ENCODE results near the gene FAM107A. TPM values are rescaled to one million over a fixed set of nuclear protein-coding genes. Genes with fewer than 3 reads are reported as not detected.

The FAM107A gene
- not detected for polyA plus RNA-seq (2013, experiment 1 of 2)
- 0.10 TPM for polyA plus RNA-seq (2013, experiment 2 of 2)

GRCh38 chr3:58577269-58577821 lies at the start of gene FAM107A:
Gene FAM107A, minus strand, starts transcription at chr3:58577391. Its CDS starts 7,531 bp downstream, at chr3:58569860.
- Histone ChIP-seq H3K9me3 (ENCODE audit: control insufficient read depth, low read length) (no peaks in the 10 kb centered on the region), H3K4me3 (ENCODE audit: extremely low read depth, insufficient read depth, low read length, poor library complexity, severe bottlenecking) (no peak within 1 kb of the TSS), H3K4me1 (ENCODE audit: control insufficient read depth, insufficient read depth, low read length, poor library complexity, severe bottlenecking) (peaks cover 6% of the 10 kb centered on the region), H3K27ac (ENCODE audit: low read depth, low read length, severe bottlenecking) (no peak within 1 kb of the TSS), H3K36me3 (ENCODE audit: control insufficient read depth, insufficient read depth, low read length) (no peaks in the 10 kb centered on the region)
- 53 to 58% methylated on average over 6 to 12 of the region's 12 CpGs for WGBS, 2 experiments (ENCODE audit: insufficient coverage in 2 of 2)

- Histone ChIP-seq H3K36me3 (ENCODE audit: control insufficient read depth, insufficient read depth, low read length) (no peaks in the 10 kb centered on the region), H3K9me3 (ENCODE audit: control insufficient read depth, low read length) (no peaks in the 10 kb centered on the region), H3K27ac (ENCODE audit: low read depth, low read length, severe bottlenecking) (no peak overlapping the region), H3K4me1 (ENCODE audit: control insufficient read depth, insufficient read depth, low read length, poor library complexity, severe bottlenecking) (no peaks in the 10 kb centered on the region), H3K4me3 (ENCODE audit: extremely low read depth, insufficient read depth, low read length, poor library complexity, severe bottlenecking) (no peak overlapping the region)
- 89 to 90% methylated on average over 4 to 9 of the region's 9 CpGs for WGBS, 2 experiments (ENCODE audit: insufficient coverage in 2 of 2)
Observed at GRCh38 chr3:58625196-58625824, 48.1 kb upstream of the FAM107A start.

GRCh38 chr3:58624550-58624949 lies 47.4 kb upstream of the FAM107A start:
- Histone ChIP-seq H3K27ac (ENCODE audit: low read depth, low read length, severe bottlenecking) (no peak overlapping the region), H3K4me3 (ENCODE audit: extremely low read depth, insufficient read depth, low read length, poor library complexity, severe bottlenecking) (no peak overlapping the region), H3K9me3 (ENCODE audit: control insufficient read depth, low read length) (no peaks in the 10 kb centered on the region), H3K4me1 (ENCODE audit: control insufficient read depth, insufficient read depth, low read length, poor library complexity, severe bottlenecking) (no peaks in the 10 kb centered on the region), H3K36me3 (ENCODE audit: control insufficient read depth, insufficient read depth, low read length) (no peaks in the 10 kb centered on the region)
- 57 to 79% methylated on average over 1 to 2 of the region's 3 CpGs for WGBS, 2 experiments (ENCODE audit: insufficient coverage in 2 of 2)

GRCh38 chr3:58623961-58624360 lies 46.8 kb upstream of the FAM107A start:
- H3K9me3 ChIP-seq (ENCODE audit: control insufficient read depth, low read length) = no peaks in the 10 kb centered on the region
- H3K4me1 ChIP-seq (ENCODE audit: control insufficient read depth, insufficient read depth, low read length, poor library complexity, severe bottlenecking) = no peaks in the 10 kb centered on the region
- no peaks in the 10 kb centered on the region for H3K36me3 ChIP-seq (ENCODE audit: control insufficient read depth, insufficient read depth, low read length)
- WGBS, 2 experiments (ENCODE audit: insufficient coverage in 2 of 2) = 83 to 87% methylated on average over 5 of the region's 5 CpGs
- H3K27ac ChIP-seq (ENCODE audit: low read depth, low read length, severe bottlenecking) = no peak overlapping the region
- no peak overlapping the region for H3K4me3 ChIP-seq (ENCODE audit: extremely low read depth, insufficient read depth, low read length, poor library complexity, severe bottlenecking)

GRCh38 chr3:58623478-58623877 lies 46.3 kb upstream of the FAM107A start:
- H3K4me1 ChIP-seq (ENCODE audit: control insufficient read depth, insufficient read depth, low read length, poor library complexity, severe bottlenecking) = no peaks in the 10 kb centered on the region
- 70 to 76% methylated on average over 7 to 8 of the region's 8 CpGs for WGBS, 2 experiments (ENCODE audit: insufficient coverage in 2 of 2)
- no peaks in the 10 kb centered on the region for H3K9me3 ChIP-seq (ENCODE audit: control insufficient read depth, low read length)
- H3K4me3 ChIP-seq (ENCODE audit: extremely low read depth, insufficient read depth, low read length, poor library complexity, severe bottlenecking) = no peak overlapping the region
- H3K27ac ChIP-seq (ENCODE audit: low read depth, low read length, severe bottlenecking) = no peak overlapping the region
- H3K36me3 ChIP-seq (ENCODE audit: control insufficient read depth, insufficient read depth, low read length) = no peaks in the 10 kb centered on the region

- Histone ChIP-seq H3K27ac (ENCODE audit: low read depth, low read length, severe bottlenecking) (no peak overlapping the region), H3K36me3 (ENCODE audit: control insufficient read depth, insufficient read depth, low read length) (no peaks in the 10 kb centered on the region), H3K4me3 (ENCODE audit: extremely low read depth, insufficient read depth, low read length, poor library complexity, severe bottlenecking) (no peak overlapping the region), H3K9me3 (ENCODE audit: control insufficient read depth, low read length) (no peaks in the 10 kb centered on the region), H3K4me1 (ENCODE audit: control insufficient read depth, insufficient read depth, low read length, poor library complexity, severe bottlenecking) (no peaks in the 10 kb centered on the region)
- 80 to 88% methylated on average over 6 to 7 of the region's 8 CpGs for WGBS, 2 experiments (ENCODE audit: insufficient coverage in 2 of 2)
Observed at GRCh38 chr3:58622892-58623291, 45.7 kb upstream of the FAM107A start.

- 78 to 79% methylated on average over 2 of the region's 4 CpGs for WGBS, 2 experiments (ENCODE audit: insufficient coverage in 2 of 2)
- Histone ChIP-seq H3K27ac (ENCODE audit: low read depth, low read length, severe bottlenecking) (no peak overlapping the region), H3K36me3 (ENCODE audit: control insufficient read depth, insufficient read depth, low read length) (no peaks in the 10 kb centered on the region), H3K4me3 (ENCODE audit: extremely low read depth, insufficient read depth, low read length, poor library complexity, severe bottlenecking) (no peak overlapping the region), H3K4me1 (ENCODE audit: control insufficient read depth, insufficient read depth, low read length, poor library complexity, severe bottlenecking) (no peaks in the 10 kb centered on the region), H3K9me3 (ENCODE audit: control insufficient read depth, low read length) (no peaks in the 10 kb centered on the region)
Observed at GRCh38 chr3:58622436-58622835, 45.2 kb upstream of the FAM107A start.

GRCh38 chr3:58621086-58621830 lies 44.1 kb upstream of the FAM107A start:
- Histone ChIP-seq H3K4me3 (ENCODE audit: extremely low read depth, insufficient read depth, low read length, poor library complexity, severe bottlenecking) (no peak overlapping the region), H3K27ac (ENCODE audit: low read depth, low read length, severe bottlenecking) (no peak overlapping the region), H3K9me3 (ENCODE audit: control insufficient read depth, low read length) (no peaks in the 10 kb centered on the region), H3K36me3 (ENCODE audit: control insufficient read depth, insufficient read depth, low read length) (no peaks in the 10 kb centered on the region), H3K4me1 (ENCODE audit: control insufficient read depth, insufficient read depth, low read length, poor library complexity, severe bottlenecking) (no peaks in the 10 kb centered on the region)
- WGBS, 2 experiments (ENCODE audit: insufficient coverage in 2 of 2) = 88% methylated on average over 6 of the region's 6 CpGs

GRCh38 chr3:58620421-58620820 lies 43.2 kb upstream of the FAM107A start:
- Histone ChIP-seq H3K4me3 (ENCODE audit: extremely low read depth, insufficient read depth, low read length, poor library complexity, severe bottlenecking) (no peak overlapping the region), H3K9me3 (ENCODE audit: control insufficient read depth, low read length) (no peaks in the 10 kb centered on the region), H3K27ac (ENCODE audit: low read depth, low read length, severe bottlenecking) (no peak overlapping the region), H3K4me1 (ENCODE audit: control insufficient read depth, insufficient read depth, low read length, poor library complexity, severe bottlenecking) (no peaks in the 10 kb centered on the region), H3K36me3 (ENCODE audit: control insufficient read depth, insufficient read depth, low read length) (no peaks in the 10 kb centered on the region)
- WGBS, 2 experiments (ENCODE audit: insufficient coverage in 2 of 2) = 92 to 95% methylated on average over 4 to 5 of the region's 8 CpGs

- H3K27ac ChIP-seq (ENCODE audit: low read depth, low read length, severe bottlenecking) = no peak overlapping the region
- H3K36me3 ChIP-seq (ENCODE audit: control insufficient read depth, insufficient read depth, low read length) = no peaks in the 10 kb centered on the region
- 60 to 68% methylated on average over 1 to 5 of the region's 8 CpGs for WGBS, 2 experiments (ENCODE audit: insufficient coverage in 2 of 2)
- H3K4me1 ChIP-seq (ENCODE audit: control insufficient read depth, insufficient read depth, low read length, poor library complexity, severe bottlenecking) = no peaks in the 10 kb centered on the region
- H3K9me3 ChIP-seq (ENCODE audit: control insufficient read depth, low read length) = no peaks in the 10 kb centered on the region
- no peak overlapping the region for H3K4me3 ChIP-seq (ENCODE audit: extremely low read depth, insufficient read depth, low read length, poor library complexity, severe bottlenecking)
Observed at GRCh38 chr3:58617338-58617761, 40.2 kb upstream of the FAM107A start.
